ENCODE results near the gene BTAF1.

Gene BTAF1

GRCh38 chr10:91978585-91978984 is 55.0 kb downstream of the BTAF1 start:
- H3K36me3 ChIP-seq (ENCODE audit: insufficient read depth, low read length) = peaks cover 7% of the 10 kb centered on the region; the same call in 1 of the 2 replicates
- H3K9ac ChIP-seq (ENCODE audit: low read depth, low read length) = no peak overlapping the region
- no peaks in the 10 kb centered on the region for H3K9me3 ChIP-seq (ENCODE audit: control insufficient read depth, insufficient read depth, low read length)
- H3K4me1 ChIP-seq (ENCODE audit: insufficient read depth, low read length) = no peaks in the 10 kb centered on the region

GRCh38 chr10:91980319-91980718 is 56.7 kb downstream of the BTAF1 start:
- H3K9ac ChIP-seq (ENCODE audit: low read depth, low read length) = no peak overlapping the region
- no peaks in the 10 kb centered on the region for H3K4me1 ChIP-seq (ENCODE audit: insufficient read depth, low read length)
- H3K36me3 ChIP-seq (ENCODE audit: insufficient read depth, low read length) = peaks cover 13% of the 10 kb centered on the region; the same call in 1 of the 2 replicates
- H3K9me3 ChIP-seq (ENCODE audit: control insufficient read depth, insufficient read depth, low read length) = no peaks in the 10 kb centered on the region

GRCh38 chr10:91983416-91983815 is 59.8 kb downstream of the BTAF1 start:
- no peaks in the 10 kb centered on the region for H3K4me1 ChIP-seq (ENCODE audit: insufficient read depth, low read length)
- no peaks in the 10 kb centered on the region for H3K9me3 ChIP-seq (ENCODE audit: control insufficient read depth, insufficient read depth, low read length)
- H3K9ac ChIP-seq (ENCODE audit: low read depth, low read length) = no peak overlapping the region
- peaks cover 11% of the 10 kb centered on the region; the same call in 1 of the 2 replicates for H3K36me3 ChIP-seq (ENCODE audit: insufficient read depth, low read length)

GRCh38 chr10:91987397-91988037 is 63.9 kb downstream of the BTAF1 start:
- no peak overlapping the region for H3K9ac ChIP-seq (ENCODE audit: low read depth, low read length)
- H3K9me3 ChIP-seq (ENCODE audit: control insufficient read depth, insufficient read depth, low read length) = no peaks in the 10 kb centered on the region
- peaks cover 15% of the 10 kb centered on the region for H3K36me3 ChIP-seq (ENCODE audit: insufficient read depth, low read length)
- H3K4me1 ChIP-seq (ENCODE audit: insufficient read depth, low read length) = no peaks in the 10 kb centered on the region

- Histone ChIP-seq H3K9me3 (ENCODE audit: control insufficient read depth, insufficient read depth, low read length) (no peaks in the 10 kb centered on the region), H3K4me1 (ENCODE audit: insufficient read depth, low read length) (no peaks in the 10 kb centered on the region), H3K36me3 (ENCODE audit: insufficient read depth, low read length) (peaks cover 14% of the 10 kb centered on the region), H3K9ac (ENCODE audit: low read depth, low read length) (no peak overlapping the region)
Measured at GRCh38 chr10:91992031-91992430, 68.5 kb downstream of the BTAF1 start.

- Histone ChIP-seq H3K9me3 (ENCODE audit: control insufficient read depth, insufficient read depth, low read length) (no peaks in the 10 kb centered on the region), H3K9ac (ENCODE audit: low read depth, low read length) (no peak overlapping the region), H3K4me1 (ENCODE audit: insufficient read depth, low read length) (no peaks in the 10 kb centered on the region), H3K36me3 (ENCODE audit: insufficient read depth, low read length) (peaks cover 20% of the 10 kb centered on the region)
Measured at GRCh38 chr10:91996266-91996665, 72.7 kb downstream of the BTAF1 start.

- H3K4me1 ChIP-seq (ENCODE audit: insufficient read depth, low read length) = no peaks in the 10 kb centered on the region
- no peaks in the 10 kb centered on the region for H3K9me3 ChIP-seq (ENCODE audit: control insufficient read depth, insufficient read depth, low read length)
- peaks cover 8% of the 10 kb centered on the region for H3K36me3 ChIP-seq (ENCODE audit: insufficient read depth, low read length)
- no peak overlapping the region for H3K9ac ChIP-seq (ENCODE audit: low read depth, low read length)
Measured at GRCh38 chr10:92001581-92001980, 78.0 kb downstream of the BTAF1 start.

GRCh38 chr10:92001995-92002394 is 78.4 kb downstream of the BTAF1 start:
- no peak overlapping the region for H3K9ac ChIP-seq (ENCODE audit: low read depth, low read length)
- no peaks in the 10 kb centered on the region for H3K4me1 ChIP-seq (ENCODE audit: insufficient read depth, low read length)
- peaks cover 8% of the 10 kb centered on the region for H3K36me3 ChIP-seq (ENCODE audit: insufficient read depth, low read length)

GRCh38 chr10:92003258-92003657 is 79.7 kb downstream of the BTAF1 start:
- Histone ChIP-seq H3K36me3 (ENCODE audit: insufficient read depth, low read length) (peaks cover 7% of the 10 kb centered on the region), H3K4me1 (ENCODE audit: insufficient read depth, low read length) (no peaks in the 10 kb centered on the region), H3K9me3 (ENCODE audit: control insufficient read depth, insufficient read depth, low read length) (no peaks in the 10 kb centered on the region), H3K9ac (ENCODE audit: low read depth, low read length) (no peak overlapping the region)

More at GRCh38 chr10:92001995-92002394, 78.4 kb downstream of the BTAF1 start:
- H3K9me3 ChIP-seq (ENCODE audit: control insufficient read depth, insufficient read depth, low read length) = no peaks in the 10 kb centered on the region

GRCh38 chr10:92005978-92006377 is 82.4 kb downstream of the BTAF1 start:
- H3K9ac ChIP-seq (ENCODE audit: low read depth, low read length) = no peak overlapping the region
- no peaks in the 10 kb centered on the region for H3K9me3 ChIP-seq (ENCODE audit: control insufficient read depth, insufficient read depth, low read length)
- peaks cover 2% of the 10 kb centered on the region; the same call in 1 of the 2 replicates for H3K36me3 ChIP-seq (ENCODE audit: insufficient read depth, low read length)
- no peaks in the 10 kb centered on the region for H3K4me1 ChIP-seq (ENCODE audit: insufficient read depth, low read length)

- H3K9ac ChIP-seq (ENCODE audit: low read depth, low read length) = no peak overlapping the region
- peaks cover 2% of the 10 kb centered on the region for H3K36me3 ChIP-seq (ENCODE audit: insufficient read depth, low read length)
- no peaks in the 10 kb centered on the region; the same call in 1 of the 2 replicates for H3K9me3 ChIP-seq (ENCODE audit: control insufficient read depth, insufficient read depth, low read length)
- H3K4me1 ChIP-seq (ENCODE audit: insufficient read depth, low read length) = no peaks in the 10 kb centered on the region
Measured at GRCh38 chr10:92009445-92009844, 85.9 kb downstream of the BTAF1 start.

GRCh38 chr10:92010047-92010735 is 86.6 kb downstream of the BTAF1 start:
- Histone ChIP-seq H3K9me3 (ENCODE audit: control insufficient read depth, insufficient read depth, low read length) (no peaks in the 10 kb centered on the region; the same call in 1 of the 2 replicates), H3K36me3 (ENCODE audit: insufficient read depth, low read length) (peaks cover 2% of the 10 kb centered on the region)

GRCh38 chr10:92011560-92012214 is 88.1 kb downstream of the BTAF1 start:
- H3K36me3 ChIP-seq (ENCODE audit: insufficient read depth, low read length) = peaks cover 2% of the 10 kb centered on the region
- H3K9ac ChIP-seq (ENCODE audit: low read depth, low read length) = no peak overlapping the region
- no peaks in the 10 kb centered on the region for H3K4me1 ChIP-seq (ENCODE audit: insufficient read depth, low read length)
- no peaks in the 10 kb centered on the region; the same call in 1 of the 2 replicates for H3K9me3 ChIP-seq (ENCODE audit: control insufficient read depth, insufficient read depth, low read length)

More at GRCh38 chr10:92010047-92010735, 86.6 kb downstream of the BTAF1 start:
- H3K4me1 ChIP-seq (ENCODE audit: insufficient read depth, low read length) = no peaks in the 10 kb centered on the region
- no peak overlapping the region for H3K9ac ChIP-seq (ENCODE audit: low read depth, low read length)

GRCh38 chr10:92014620-92015019 is 91.0 kb downstream of the BTAF1 start:
- peaks cover 3% of the 10 kb centered on the region for H3K36me3 ChIP-seq (ENCODE audit: insufficient read depth, low read length)
- no peaks in the 10 kb centered on the region; the same call in 1 of the 2 replicates for H3K9me3 ChIP-seq (ENCODE audit: control insufficient read depth, insufficient read depth, low read length)
- H3K9ac ChIP-seq (ENCODE audit: low read depth, low read length) = no peak overlapping the region
- H3K4me1 ChIP-seq (ENCODE audit: insufficient read depth, low read length) = no peaks in the 10 kb centered on the region
